BJ (cell line): ENCODE measurements around the gene PPP4R4. TPM values are rescaled to one million over a fixed set of nuclear protein-coding genes. Genes with fewer than 3 reads are reported as not detected.

ENCODE experiments used
- CTCF ChIA-PET: fragments of 350-600 bp; formaldehyde crosslinking; extraction: SDS; loops from one replicate; lab custom pipeline; 2021; ENCODE audit warnings: antibody characterized with exemption, inconsistent platforms; lab: Yijun Ruan, JAX
- POLR2A ChIA-PET: fragments of 300-600 bp; sonication (Branson Sonifier 250); formaldehyde crosslinking; extraction: SDS; loops from one replicate; lab custom pipeline; 2021; ENCODE audit warnings: antibody characterized with exemption; lab: Charles Lee
- DNase-seq: peaks from one replicate; pipeline ENCODE4 v3.0.0-alpha.2; 2011; ENCODE audit warnings: low read depth
- H3K27me3 ChIP-seq: 2 replicates; pipeline ENCODE4 v1.6.0; 2011; ENCODE audit warnings: low read length; ENCODE audit not compliant: control insufficient read depth, insufficient read depth
- H3K36me3 ChIP-seq: 2 replicates; pipeline ENCODE4 v1.5.1; 2011; ENCODE audit warnings: low read length; ENCODE audit not compliant: control insufficient read depth, insufficient read depth
- H3K4me3 ChIP-seq: 2 replicates; pipeline ENCODE4 v1.5.1; 2011; ENCODE audit warnings: low read depth, mild to moderate bottlenecking, control low read depth, low read length
- polyA plus RNA-seq: library from polyadenylated mRNA; depleted of rRNA; stranded (reverse); fragments of >200 nt; gene quantifications from 2 replicates; pipeline ENCODE4 v1.2.3, GENCODE V29; 2011
- TF ChIP-seq, protein P1 (sequence below): IDR thresholded peaks from 2 replicates; pipeline ENCODE4 v1.5.1; 2011; ENCODE audit warnings: low read depth, mild to moderate bottlenecking, control low read depth, inconsistent platforms, low read length, moderate library complexity; ENCODE audit not compliant: insufficient read depth

Gene PPP4R4
- polyA plus RNA-seq, 1 experiment = 0.37 TPM

DNA sequence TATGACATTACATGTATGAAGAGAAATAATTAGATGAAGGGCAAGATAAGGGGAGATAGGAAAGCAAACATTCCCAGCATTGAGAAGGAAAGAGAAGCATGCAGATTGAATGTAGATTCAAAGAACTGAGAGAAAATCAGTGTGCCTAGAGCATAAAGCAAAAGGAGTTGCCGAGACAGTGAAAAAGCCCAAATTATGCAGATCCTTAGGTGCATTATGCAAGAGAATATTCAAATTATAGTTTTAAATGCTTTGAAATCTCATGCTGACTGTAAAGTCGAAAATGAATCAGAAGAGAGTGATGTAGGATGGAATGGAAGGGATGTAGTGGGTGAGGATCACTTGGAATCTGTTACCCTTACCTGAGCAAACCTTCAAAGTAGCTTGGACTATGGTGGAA lies 49.9 kb downstream of the PPP4R4 start:
- ChIA-PET POLR2A (no interaction called here), CTCF (no interaction called here)
- Histone ChIP-seq H3K4me3 (no peak overlapping the region), H3K27me3 (no peaks in the 10 kb centered on the region), H3K36me3 (no peaks in the 10 kb centered on the region)
- TF ChIP-seq, protein P1, sequence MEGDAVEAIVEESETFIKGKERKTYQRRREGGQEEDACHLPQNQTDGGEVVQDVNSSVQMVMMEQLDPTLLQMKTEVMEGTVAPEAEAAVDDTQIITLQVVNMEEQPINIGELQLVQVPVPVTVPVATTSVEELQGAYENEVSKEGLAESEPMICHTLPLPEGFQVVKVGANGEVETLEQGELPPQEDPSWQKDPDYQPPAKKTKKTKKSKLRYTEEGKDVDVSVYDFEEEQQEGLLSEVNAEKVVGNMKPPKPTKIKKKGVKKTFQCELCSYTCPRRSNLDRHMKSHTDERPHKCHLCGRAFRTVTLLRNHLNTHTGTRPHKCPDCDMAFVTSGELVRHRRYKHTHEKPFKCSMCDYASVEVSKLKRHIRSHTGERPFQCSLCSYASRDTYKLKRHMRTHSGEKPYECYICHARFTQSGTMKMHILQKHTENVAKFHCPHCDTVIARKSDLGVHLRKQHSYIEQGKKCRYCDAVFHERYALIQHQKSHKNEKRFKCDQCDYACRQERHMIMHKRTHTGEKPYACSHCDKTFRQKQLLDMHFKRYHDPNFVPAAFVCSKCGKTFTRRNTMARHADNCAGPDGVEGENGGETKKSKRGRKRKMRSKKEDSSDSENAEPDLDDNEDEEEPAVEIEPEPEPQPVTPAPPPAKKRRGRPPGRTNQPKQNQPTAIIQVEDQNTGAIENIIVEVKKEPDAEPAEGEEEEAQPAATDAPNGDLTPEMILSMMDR = no peak
- DNase-seq = no peak

DNA sequence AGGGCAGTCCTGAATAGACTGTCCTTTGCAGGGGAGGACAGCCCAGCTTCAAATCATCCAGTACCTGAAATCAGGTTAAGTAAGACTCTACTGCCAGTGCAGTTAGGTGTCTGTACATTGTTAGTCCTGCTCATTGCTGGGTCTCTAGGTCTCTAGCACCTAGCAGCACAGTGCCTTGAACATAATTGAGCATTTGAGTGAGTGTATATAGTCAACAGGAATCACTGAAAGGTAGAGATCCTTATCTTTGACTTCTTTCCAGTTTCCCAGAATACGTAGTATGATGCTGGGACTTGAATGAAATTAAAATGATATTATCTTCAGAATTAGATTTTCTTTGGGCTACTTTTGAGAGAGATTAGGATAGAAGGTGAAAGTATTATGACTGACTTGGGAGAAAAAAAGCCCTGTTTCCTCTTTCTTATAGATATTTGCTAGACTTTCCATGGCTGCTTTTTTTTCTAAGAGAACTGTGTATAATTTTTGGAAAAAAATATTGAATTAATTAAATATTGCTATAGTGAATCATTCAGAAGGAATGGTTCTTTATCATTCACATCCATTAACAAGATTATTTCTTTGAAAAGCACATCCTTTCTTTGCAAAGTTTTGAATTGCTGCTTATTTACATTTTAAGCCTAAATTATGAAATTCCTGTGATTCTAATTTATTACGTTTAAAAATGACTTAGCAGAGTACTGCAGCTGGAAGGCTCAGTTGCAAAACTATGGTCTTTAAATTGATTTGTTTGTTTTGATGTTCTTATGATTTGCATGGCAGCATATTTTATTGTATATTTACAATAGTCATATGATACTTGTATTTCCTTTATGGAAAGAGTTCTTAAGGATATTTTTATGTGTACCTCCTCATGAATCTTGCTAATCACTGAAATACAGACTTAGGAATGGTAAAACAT lies 51.6 kb downstream of the PPP4R4 start:
- H3K4me3 ChIP-seq = no peak overlapping the region
- TF ChIP-seq, protein P1 = no peak

DNA sequence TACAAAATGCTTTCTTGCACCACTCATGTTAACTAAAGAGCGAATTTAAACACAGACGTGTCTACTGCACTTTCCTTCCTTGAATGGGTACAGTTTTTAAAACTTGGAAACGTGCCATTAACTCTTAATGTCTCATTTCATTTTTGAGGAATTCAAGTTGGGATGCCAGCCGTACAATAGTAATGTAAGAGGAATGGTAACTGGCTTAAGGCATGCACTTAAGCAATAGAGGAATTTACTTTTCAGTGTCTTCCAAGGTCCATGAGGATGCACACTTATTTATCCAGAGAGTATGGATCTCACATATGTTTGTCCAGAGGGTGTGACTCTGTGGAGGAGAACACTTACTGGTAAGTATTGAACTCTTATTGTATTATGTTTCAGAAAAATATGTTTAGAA lies 52.9 kb downstream of the PPP4R4 start:
- no peaks in the 10 kb centered on the region for H3K27me3 ChIP-seq
- no peak for DNase-seq
- TF ChIP-seq, protein P1 = no peak
- ChIA-PET CTCF (no interaction called here), POLR2A (no interaction called here)
- no peaks in the 10 kb centered on the region for H3K36me3 ChIP-seq
- H3K4me3 ChIP-seq = no peak overlapping the region

More for the DNA sequence above, 51.6 kb downstream of the PPP4R4 start:
- POLR2A ChIA-PET = no interaction called here
- CTCF ChIA-PET = no interaction called here
- Histone ChIP-seq H3K27me3 (no peaks in the 10 kb centered on the region), H3K36me3 (no peaks in the 10 kb centered on the region)
- DNase-seq = no peak

DNA sequence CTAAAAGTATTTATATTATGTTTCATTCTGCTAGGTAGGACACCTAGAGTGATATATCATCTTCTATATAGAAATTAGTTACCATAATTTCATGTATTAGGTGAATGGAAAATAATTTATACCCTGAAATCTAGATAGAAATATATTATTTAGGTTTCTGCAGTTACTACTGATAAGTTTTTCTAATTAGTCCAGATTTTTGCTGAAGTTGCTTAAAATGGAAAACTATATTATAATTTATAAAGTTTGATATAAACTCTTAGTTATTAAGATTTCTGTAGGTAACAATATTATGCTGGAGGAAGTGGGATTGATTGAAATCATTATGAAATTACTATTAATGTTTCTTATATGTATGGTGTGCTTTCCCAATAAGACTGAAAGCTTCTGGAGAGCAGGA lies 62.9 kb downstream of the PPP4R4 start:
- POLR2A ChIA-PET = no interaction called here
- no peaks in the 10 kb centered on the region for H3K27me3 ChIP-seq

DNA sequence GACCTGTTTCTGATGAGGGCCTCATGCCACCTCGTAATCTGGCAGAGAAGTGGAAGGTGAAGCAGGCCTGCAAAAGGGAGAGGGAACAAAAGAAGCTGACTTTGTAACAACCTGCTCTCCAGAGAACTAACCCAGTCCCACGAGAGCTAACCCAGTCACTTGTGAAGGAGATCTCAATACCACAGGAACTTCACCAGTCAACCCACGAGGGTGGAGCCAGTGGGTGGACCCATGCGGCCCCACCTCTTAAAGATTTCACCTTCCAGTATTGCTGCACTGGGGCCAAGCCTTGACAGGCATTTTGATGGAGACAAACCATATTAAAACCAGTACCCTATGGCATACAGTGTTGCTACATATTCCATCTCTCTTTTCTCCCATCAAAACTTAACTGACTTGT lies 63.9 kb downstream of the PPP4R4 start:
- ChIA-PET CTCF (no interaction called here), POLR2A (no interaction called here)
- no peak overlapping the region for H3K4me3 ChIP-seq
- H3K36me3 ChIP-seq = no peaks in the 10 kb centered on the region
- no peaks in the 10 kb centered on the region for H3K27me3 ChIP-seq
- TF ChIP-seq, protein P1 = no peak
- no peak for DNase-seq

More for the DNA sequence above, 62.9 kb downstream of the PPP4R4 start:
- H3K4me3 ChIP-seq = no peak overlapping the region
- H3K36me3 ChIP-seq = no peaks in the 10 kb centered on the region
- DNase-seq = no peak
- TF ChIP-seq, protein P1 = no peak
- CTCF ChIA-PET = no interaction called here
